Transverse colon (tissue), 4 donors: ENCODE results near the gene CLDN9.

ENCODE experiments used
- POLR2AphosphoS5 ChIP-seq, 3 donors: sonication (generic); formaldehyde crosslinking; IDR thresholded peaks; one replicate each; pipeline ENCODE4 v1.6.1; 2016; ENCODE audit warnings: antibody characterized with exemption in 3 of 3
- TF ChIP-seq, protein P1 (sequence below), 5 experiments: fragments of 200-600 bp in 3 of 5; fragments of 450-650 bp in 2 of 5; sonication (generic) in 3 of 5; IDR thresholded peaks; 1 replicate in 2 of 5; 2 replicates in 3 of 5; pipeline ENCODE4 v1.5.1; 2016 to 2017; ENCODE audit warnings: antibody characterized with exemption in 5 of 5, inconsistent platforms in 3 of 5, mild to moderate bottlenecking in 2 of 5, moderate library complexity in 1 of 5

- TF ChIP-seq, protein P1, sequence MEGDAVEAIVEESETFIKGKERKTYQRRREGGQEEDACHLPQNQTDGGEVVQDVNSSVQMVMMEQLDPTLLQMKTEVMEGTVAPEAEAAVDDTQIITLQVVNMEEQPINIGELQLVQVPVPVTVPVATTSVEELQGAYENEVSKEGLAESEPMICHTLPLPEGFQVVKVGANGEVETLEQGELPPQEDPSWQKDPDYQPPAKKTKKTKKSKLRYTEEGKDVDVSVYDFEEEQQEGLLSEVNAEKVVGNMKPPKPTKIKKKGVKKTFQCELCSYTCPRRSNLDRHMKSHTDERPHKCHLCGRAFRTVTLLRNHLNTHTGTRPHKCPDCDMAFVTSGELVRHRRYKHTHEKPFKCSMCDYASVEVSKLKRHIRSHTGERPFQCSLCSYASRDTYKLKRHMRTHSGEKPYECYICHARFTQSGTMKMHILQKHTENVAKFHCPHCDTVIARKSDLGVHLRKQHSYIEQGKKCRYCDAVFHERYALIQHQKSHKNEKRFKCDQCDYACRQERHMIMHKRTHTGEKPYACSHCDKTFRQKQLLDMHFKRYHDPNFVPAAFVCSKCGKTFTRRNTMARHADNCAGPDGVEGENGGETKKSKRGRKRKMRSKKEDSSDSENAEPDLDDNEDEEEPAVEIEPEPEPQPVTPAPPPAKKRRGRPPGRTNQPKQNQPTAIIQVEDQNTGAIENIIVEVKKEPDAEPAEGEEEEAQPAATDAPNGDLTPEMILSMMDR (IDR thresholded peaks at IDR 0.05) = no peak
- no peak for TF ChIP-seq POLR2AphosphoS5 (IDR thresholded peaks at IDR 0.05)
These were observed 26.0 kb upstream of the CLDN9 start for GRCh38 chr16:2986623-2987188.
